ENCODE data around the gene SIM2.

GRCh38 chr21:36705679-36706481 is 7.0 kb downstream of the SIM2 start:
- no peak for TF ChIP-seq CTCF (IDR thresholded peaks at IDR 0.05; ENCODE audit: insufficient read depth, low read depth, low read length)
- TF ChIP-seq EZH2 (IDR thresholded peaks at IDR 0.05; ENCODE audit: insufficient read depth, low read length) = no peak

All from astrocyte (in vitro differentiated cells and primary cell).